GM21367 (cell line): ENCODE results near the gene GDAP2.

Experiments
- ATAC-seq: cut with Tn5 transposase; IDR thresholded peaks from one replicate; pipeline ENCODE4 v1.9.1; 2021; ENCODE audit not compliant: unreplicated experiment

Gene GDAP2

DNA sequence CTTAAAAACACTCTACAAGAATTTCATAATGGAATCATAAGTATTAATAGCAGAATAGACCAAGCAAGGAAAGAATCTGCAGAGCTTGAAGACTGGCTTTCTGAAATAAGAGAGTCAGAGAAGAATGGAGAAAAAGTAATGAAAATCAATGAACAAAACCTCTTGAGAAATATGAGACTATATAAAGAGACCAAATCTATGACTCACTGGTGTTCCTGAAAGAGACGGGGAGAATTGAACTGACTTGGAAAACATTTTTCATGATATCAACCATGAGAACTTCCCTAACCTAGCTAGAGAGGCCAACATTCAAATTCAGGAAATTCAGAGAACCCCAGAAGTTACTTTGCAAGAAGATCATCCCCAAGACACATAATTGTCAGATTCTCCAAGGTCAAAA, 85.6 kb downstream of the GDAP2 start:
- no peak for ATAC-seq

DNA sequence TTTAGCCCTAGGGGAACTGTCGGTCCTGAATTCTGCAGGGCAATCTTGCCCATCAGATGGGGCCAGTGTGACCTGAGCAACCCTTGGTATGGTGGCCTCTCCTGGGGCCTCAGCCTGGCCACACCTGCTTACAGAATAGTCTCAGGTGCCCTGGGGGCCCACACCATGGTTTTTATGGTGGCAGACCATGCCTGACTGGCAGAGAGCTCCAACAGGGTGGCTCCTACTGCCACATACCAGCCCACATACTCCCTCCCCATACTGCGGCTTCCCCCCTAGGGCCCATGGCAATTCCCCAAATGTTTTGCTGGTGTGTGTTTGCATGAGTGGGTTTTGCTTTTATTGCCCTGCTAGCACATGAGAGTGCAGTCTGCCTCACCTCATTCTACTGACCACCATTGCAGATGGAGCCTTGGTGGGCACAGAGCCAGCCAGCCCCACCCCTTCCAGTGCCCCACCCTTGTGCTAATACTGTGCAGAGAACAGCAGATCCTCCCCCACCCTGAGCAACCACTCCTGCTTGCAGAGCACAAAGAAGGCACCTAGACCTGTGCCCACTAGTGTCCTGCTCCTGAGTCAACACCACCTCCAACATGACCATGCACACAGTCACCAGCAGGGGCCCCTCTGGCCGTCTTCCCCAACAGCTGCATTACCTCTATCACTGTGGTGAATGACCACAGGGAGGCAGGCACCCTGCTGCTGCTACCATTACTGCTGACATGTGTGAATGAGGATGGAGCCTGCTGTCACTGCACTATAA, 86.8 kb downstream of the GDAP2 start:
- ATAC-seq, result no peak

DNA sequence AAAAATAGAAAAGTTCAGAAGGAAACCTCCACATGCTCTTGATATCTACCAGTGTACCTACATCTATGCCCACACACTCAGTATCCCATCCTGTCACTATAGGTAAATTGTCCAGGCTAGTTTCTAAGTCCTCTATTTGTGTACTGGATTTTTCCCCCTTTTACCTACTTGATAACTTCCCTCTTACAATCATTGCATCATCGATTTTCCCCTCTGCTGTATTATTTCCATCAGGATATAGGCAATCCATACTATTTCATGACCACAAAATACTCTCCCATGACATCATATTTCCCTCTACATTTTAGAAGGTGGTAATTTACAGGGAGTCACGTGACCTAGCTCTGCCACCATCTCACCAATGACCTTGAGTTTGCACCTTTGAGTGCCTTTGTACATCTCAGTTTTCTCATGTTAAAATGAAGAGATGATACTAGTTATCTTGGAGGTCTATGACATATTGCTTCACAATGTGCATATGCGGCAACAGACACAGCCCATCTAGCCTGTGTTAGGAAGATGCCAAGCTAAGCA, 88.2 kb downstream of the GDAP2 start:
- no peak for ATAC-seq

DNA sequence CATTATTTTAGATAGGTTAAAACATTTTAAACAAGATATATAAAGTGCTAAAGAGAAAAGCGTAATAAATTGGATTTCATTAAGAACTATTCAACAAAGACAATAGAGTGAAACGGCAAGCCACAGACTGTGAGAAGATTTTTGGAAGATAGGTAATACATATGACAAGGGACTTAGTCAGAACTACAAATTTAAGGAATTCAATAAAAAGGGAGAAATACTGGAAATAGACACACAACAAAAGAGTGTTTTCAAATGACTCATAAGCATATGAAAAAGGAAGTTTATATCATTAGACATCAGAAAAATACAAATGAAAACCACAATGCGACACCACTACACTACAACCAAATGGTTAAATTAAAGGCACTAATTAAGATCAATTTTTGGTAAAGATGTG, 90.5 kb downstream of the GDAP2 start:
- no peak for ATAC-seq

DNA sequence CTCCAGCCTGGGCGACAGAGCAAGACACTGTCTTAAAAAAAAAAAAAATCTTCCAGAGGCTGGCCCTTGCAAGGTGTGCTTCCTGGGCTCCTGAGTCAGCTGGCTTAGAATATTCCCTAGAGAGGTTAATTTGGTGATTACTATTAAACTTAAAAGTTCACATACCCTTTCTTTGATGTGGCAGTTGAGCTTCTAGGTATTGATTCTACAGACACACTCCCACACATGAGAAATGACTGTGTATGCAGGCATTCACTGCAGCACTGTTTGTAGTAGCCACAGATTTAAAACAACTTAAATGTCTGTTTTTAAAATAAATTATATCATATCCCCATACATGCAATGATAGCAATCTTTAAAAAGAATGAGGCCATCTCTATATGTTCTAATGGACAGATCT, 93.4 kb downstream of the GDAP2 start:
- ATAC-seq, result no peak

DNA sequence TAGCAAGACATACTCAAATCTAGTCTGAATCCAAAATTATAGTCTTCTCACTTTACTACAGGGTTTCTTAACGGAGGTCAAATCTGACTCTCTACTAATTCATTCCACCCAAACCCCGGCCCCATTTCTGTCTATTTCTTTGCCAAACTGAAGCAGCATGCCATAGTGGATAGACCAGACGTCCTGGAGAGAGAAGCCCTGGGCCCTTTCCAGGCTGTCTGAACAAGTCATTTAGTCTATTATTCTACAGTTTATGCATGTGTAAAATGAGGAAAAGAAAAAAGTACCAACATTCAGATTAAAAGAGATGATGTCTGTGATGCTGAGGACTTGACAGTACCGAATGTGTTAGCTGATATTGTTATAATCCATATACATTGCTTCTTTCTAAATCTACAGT, 95.0 kb downstream of the GDAP2 start:
- no peak for ATAC-seq

DNA sequence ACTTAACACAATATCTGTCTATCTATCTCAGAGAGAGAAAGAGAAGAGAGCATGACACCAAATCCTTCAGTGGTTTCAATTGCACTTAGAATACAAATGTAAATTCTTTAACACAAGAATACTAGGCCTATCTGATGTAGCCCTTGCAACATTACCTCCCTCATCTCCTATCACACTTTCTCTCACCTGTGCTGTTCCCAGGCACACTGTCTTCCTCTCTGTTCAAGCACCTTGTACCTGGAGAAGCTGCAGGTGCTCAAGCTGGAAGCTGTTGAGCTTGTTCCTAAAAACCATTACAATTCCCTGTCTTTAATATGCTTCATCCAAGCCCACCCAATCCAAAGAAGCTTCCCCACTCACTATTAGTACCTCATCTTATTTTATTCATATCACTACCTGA, 97.0 kb downstream of the GDAP2 start:
- ATAC-seq, result no peak

DNA sequence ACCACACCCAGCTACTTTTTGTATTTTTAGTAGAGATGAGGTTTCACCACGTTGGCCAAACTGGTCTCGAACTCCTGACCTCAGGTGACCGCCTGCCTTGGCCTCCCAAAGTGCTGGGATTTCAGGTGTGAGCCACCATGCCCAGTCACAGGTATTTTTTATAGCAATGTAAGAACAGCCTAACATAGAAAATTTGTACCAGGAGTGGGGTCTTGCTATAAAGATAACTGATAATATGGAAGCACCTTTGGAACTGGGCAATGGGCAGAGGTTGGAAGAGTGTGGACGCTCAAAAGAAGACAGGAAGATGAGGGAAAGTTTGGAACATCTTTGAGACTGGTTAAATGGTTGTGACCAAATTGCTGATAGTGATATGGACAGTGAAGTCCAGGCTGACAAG, 99.2 kb downstream of the GDAP2 start:
- ATAC-seq, result no peak

DNA sequence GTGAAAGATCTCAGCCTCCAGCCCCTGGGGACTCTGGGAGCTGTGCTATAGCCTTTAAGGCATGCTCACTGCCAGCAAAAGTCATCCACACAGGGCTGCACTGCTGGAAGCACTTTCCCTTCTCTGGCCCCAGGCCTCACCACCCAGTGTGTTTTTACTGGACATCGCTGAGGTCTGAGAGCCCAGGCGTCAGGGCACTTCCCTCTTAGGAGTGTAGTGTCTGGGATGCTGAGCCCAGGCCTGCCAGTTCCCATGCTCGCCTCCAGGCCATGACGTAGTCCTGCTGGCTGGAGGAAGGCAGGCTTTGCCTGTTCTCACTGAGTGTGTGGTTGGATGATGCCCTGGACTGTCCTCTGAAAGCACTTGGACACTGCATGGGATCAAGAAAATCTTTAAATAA, 101.2 kb downstream of the GDAP2 start:
- ATAC-seq, result no peak

DNA sequence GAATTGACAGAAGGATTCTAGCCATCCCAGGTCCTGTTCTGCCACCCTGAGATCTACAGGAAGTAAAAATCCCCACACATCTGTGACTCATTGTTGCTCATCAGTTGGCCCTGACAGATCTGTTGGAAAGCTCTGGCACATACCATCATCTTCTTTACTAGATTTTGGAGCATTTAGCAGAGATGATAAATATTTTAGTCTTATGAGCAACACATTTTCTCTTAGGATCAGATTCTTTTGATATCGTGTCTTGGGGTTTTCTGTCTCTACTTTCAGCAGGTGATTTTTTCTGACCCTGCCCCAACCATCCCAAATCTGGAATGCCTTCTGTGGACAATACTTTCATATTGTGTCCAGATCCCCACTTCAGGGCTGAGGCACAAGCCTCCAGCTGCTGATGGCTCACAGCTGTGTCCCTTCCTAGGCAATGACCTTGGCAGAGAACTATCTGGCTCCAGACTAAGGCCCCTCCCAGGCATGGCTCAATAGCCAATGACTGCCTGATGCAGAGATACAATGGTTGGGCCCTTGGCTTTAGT, 102.8 kb downstream of the GDAP2 start:
- ATAC-seq, result no peak

DNA sequence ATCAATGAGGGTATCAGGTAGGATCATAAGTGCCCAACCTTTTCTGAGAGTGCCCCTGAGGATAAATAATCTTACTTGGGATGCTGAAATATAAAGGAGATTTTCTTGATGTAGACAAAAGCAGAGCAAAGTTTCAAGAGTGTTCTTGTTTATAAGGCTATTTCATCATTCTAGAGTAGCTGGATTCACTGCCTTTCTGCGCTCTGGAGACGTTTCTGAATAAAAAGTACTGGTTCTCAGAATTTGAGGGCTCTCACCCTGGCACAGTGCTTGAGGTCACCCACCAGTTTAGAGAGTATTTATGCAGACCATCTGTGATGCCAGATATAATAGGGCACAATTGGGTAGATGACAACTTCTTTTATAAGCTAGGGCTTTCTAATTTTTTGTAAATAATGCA, 103.3 kb downstream of the GDAP2 start:
- no peak for ATAC-seq

DNA sequence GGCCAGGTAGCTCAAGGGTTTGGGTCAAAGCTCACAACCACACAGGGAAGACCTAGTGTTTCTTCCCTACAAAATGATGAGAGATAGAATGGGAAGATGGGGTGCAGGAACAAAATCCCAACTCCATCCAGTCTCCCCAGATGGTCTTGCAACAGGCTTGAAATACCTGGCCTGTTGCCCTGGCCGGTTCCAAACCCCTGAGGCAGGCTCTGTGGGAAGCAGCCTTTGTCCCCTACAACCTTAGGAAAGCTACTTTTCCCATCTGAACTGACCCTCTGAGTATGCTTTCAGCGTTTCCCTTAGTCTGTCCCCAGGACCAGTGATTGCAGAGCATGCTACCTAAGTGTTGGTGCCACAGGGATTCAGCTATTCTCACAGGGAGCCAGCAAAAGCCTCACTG, 104.0 kb downstream of the GDAP2 start:
- ATAC-seq, result no peak

DNA sequence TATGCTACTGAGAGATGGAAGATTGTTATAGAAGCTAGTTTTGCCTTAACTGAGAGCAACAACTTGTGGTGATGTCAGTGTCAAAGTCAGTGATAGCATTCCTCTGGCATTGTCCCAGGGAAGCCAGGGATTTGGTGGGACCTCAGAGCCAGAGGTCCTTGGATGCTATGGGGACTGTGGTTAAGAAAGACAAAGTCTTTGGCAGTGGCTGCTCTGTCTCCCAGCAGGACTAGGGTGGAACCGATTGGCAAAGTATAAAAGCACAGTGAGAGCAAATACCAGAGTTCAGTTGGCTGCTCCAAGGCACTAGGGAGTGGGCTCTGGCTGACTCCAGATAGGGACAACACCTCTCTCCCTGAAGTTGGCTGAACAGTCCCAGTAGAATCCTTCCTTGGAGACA, 104.8 kb downstream of the GDAP2 start:
- ATAC-seq, result no peak

DNA sequence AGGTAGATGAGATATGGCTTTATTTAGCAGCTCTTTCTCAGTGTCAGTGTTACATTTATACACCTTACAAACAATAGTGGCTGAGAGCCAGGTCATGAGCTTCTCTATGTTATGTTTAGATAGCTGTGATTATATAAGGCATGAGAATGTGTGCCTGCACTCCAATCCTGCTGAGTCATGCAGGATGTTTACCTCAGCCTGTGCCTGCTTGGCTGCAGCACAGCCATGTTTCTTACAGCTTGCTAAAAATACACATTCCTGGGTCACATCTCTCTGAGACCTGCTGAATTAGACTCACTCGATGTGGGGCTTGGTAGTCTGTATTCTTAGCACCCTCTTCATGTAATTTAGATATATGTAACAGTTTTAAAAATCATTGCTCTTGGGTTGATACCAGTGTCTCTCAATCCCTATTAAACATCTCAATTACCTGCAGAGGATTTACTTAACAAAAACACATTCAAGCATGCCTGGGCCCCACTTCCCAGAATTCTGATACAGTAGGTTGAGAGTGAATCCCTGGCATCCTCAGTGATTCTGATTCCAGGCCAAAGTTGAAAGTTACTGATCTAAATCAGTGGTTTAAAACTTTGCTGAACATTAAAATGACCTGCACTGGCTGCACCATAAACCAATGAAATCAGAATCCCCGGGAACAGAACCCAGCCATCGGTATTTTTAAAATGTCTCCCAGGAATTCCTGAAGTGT, 107.5 kb downstream of the GDAP2 start:
- ATAC-seq, result no peak

DNA sequence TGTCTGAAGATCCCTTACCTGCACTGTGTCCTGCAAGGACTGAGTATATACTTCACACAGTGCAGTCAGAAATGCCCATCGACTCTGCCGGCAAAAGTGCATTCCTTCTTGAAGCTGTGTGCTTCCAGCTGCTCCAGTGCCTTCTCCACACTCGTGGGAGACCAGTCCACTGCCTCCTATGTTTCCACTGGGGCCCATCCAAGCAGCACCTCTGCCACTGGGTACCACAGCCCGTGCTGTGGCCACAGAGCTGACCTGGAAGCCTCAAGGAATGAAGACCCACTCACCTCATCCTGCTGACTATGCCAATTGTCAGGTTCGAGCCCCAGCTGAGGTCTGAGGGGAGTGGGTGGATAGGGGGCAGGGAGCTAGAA, 108.1 kb downstream of the GDAP2 start:
- ATAC-seq, result no peak

DNA sequence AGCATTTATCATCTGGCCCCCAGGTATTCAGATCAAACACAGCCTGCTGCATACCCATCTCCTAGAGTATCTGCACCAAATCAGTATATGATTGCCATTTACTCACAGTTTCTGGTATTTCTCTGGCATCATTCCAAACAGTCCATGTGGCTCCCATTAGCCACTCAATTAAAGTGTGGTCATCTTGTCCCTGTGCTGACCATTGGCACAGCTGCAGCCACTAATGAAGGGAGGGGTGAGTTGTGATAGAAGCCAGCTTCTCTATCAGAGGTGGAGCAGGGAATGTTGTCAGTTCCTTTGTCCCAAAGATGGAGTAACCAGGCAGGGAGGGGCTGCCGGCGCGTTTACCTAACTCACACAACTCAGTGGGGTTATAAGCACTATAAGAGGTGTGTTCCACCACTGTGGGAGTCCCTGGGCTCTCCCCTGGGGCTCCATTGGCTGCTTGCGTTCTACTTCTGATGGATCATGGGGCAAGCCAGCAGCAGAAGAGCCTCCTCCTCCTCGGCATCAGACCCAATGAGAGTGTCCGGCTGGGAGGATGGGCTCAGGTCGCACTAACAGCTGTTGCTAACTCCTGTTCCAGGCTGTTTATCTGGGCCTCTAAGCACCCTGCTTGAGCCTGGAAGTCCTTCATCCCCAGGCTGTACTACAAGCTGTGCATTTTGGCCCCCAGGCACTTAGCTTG, 108.6 kb downstream of the GDAP2 start:
- no peak for ATAC-seq

DNA sequence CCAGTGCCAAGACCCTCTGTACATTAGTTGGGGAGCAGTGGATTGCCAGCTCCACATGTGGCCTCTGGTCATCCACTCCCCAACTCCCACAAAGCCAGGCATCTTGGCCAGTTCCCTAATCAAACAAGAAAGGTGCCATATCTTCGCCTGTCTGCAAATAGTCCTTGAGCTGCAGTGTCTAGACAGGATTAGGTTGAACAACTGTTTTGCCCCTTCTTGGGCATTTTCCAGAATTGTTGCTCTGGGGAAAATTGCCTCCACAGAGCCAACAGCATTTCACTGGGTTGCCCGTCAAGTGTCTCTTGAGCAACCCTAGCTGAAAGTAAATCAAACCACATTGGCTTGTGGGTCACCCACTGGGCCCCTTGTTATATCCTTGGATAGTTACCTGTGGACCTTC, 109.3 kb downstream of the GDAP2 start:
- ATAC-seq, result no peak

DNA sequence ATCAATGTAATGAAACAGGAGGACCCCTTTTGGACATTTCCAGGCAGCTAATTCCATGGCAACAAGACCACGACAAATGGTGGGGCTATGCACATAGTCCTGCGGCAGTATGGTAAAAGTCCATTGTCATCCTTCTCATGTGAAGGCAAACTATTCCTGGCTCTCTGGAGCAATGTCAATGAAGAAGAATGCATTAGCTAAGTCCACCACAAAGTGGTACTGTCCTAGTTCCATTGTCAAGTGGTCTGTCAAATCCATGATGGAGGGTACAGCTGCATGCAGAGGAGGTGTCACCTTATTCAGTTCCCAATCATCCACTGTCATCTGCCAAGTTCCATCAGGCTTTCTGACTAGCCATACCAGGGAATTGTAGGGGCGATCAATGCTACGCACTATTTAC, 110.1 kb downstream of the GDAP2 start:
- ATAC-seq, result no peak

DNA sequence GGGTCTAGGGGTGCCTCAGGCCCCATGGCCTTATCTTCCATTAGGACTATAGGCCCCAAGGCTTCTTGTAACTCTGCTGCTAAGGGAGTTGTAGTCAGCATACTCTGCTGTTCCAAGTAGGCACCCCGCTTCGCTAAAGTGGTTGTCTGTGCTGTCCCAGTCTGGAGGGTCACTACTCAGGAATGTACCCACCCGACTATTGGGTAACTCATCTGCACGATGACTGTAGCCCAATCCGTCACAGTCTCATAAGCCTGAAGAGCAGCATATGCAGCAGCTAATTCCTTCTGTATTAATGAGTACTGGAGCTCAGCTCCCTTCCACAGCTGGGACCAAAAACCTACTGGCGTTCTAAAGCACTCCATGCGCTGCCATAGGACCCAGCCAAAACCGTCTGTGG, 111.0 kb downstream of the GDAP2 start:
- no peak for ATAC-seq

DNA sequence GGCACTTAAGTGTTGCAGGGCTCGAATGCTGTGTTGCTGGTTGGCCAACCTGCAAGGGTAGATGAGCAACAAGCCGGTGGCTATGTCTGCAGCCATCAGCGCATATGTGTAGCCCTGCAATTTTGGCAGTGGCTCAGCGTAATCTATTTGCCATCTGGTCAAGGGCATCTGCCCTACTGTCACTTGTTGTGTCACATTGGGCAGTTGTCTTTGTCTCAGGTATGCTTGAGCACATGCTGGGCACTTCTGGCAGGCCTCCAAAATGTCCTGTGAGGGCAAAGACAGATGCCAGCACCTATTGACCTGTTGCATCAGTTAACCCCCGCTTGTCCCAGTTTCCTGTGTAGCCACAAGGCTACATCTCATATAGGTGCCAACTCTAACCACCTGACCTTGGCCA, 111.8 kb downstream of the GDAP2 start:
- ATAC-seq, result no peak

DNA sequence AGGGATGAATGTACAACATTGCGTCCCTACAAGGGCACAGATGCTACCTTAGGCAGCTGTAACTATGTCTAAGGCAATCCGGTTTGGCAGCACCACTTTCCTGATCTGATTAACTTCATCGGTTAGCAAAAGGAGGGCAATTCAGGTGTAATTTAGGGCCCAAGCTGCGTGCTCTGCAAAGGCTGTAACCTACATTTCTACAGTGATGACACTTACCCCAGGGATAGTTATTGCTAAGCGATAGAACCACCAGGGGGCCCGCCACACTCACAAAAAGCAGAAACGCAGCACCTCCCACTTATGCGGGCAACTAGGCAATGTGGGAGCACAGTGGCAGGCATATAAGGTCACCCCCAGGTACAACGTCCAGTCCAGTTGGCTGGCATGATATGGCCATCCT, 113.5 kb downstream of the GDAP2 start:
- ATAC-seq, result no peak
